ENCODE results near the gene OR6Y1.

The OR6Y1 gene, protein sequence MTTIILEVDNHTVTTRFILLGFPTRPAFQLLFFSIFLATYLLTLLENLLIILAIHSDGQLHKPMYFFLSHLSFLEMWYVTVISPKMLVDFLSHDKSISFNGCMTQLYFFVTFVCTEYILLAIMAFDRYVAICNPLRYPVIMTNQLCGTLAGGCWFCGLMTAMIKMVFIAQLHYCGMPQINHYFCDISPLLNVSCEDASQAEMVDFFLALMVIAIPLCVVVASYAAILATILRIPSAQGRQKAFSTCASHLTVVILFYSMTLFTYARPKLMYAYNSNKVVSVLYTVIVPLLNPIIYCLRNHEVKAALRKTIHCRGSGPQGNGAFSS

DNA sequence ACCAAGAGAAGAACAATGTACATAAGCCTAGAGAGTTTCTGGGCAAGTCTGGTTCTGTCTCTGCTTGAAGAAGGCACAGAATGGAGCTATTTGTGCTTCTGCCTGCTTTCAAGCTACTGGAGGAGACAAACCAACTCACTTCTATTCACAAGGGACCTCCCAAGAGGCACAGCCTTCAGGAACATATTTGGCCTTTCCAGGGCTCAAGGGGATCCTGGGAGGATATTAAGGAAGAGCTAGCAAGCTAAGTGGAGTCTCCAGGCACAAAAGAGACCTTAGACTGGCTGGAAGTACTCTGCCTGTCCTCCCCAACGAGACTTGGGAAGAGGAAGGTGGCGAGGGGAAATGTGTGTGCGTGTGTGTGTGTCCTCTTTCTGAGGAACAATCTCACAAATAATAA, at the start of gene OR6Y1:
Gene OR6Y1 (minus strand): TSS at position 54 of the 400 bp plus-strand sequence. CDS start 6,300 bp downstream, outside the sequence.
- Histone ChIP-seq H3K79me2 (ENCODE audit: control insufficient read depth, insufficient read depth, low read length, unreplicated experiment) (no peaks in the 10 kb centered on the region), H3K36me3 (ENCODE audit: insufficient read depth, low read length) (no peaks in the 10 kb centered on the region), H3K4me1 (ENCODE audit: control insufficient read depth, insufficient read depth, low read length, unreplicated experiment) (no peaks in the 10 kb centered on the region), H3K4me3 (ENCODE audit: low read depth, low read length) (no peak within 1 kb of the TSS), H3K27me3 (ENCODE audit: insufficient read depth, low read length) (peaks cover 7% of the 10 kb centered on the region; the same call in 1 of the 2 replicates), H3K27ac (ENCODE audit: low read depth, low read length) (no peak within 1 kb of the TSS), H2AFZ (ENCODE audit: low read length, unreplicated experiment) (no peak within 1 kb of the TSS)

DNA sequence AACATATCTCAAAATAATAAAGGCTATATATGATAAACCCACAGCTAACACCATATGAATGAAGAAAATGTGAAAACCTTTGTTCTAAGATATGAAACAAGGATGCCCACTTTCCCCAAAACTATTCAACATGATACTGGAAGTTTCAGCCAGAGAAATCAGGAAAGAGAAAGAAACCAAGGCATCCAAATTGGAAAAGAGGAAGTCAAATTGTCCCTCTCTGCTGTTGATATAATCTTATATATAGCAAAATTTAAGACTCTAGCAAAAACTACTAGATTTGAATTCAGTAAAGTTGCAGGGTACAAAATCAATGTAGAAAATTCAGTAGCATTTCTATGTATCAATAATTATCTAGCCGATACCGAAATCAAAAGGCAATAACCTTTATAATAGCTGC, 46.5 kb upstream of the OR6Y1 start:
- no peaks in the 10 kb centered on the region for H3K27me3 ChIP-seq (ENCODE audit: insufficient read depth, low read length)
- no peak overlapping the region for H3K4me3 ChIP-seq (ENCODE audit: low read depth, low read length)
- H2AFZ ChIP-seq (ENCODE audit: low read length, unreplicated experiment): no peak overlapping the region
- H3K36me3 ChIP-seq (ENCODE audit: insufficient read depth, low read length): no peaks in the 10 kb centered on the region
- H3K27ac ChIP-seq (ENCODE audit: low read depth, low read length): no peak overlapping the region
- H3K79me2 ChIP-seq (ENCODE audit: control insufficient read depth, insufficient read depth, low read length, unreplicated experiment): no peaks in the 10 kb centered on the region
- H3K4me1 ChIP-seq (ENCODE audit: control insufficient read depth, insufficient read depth, low read length, unreplicated experiment): no peaks in the 10 kb centered on the region

DNA sequence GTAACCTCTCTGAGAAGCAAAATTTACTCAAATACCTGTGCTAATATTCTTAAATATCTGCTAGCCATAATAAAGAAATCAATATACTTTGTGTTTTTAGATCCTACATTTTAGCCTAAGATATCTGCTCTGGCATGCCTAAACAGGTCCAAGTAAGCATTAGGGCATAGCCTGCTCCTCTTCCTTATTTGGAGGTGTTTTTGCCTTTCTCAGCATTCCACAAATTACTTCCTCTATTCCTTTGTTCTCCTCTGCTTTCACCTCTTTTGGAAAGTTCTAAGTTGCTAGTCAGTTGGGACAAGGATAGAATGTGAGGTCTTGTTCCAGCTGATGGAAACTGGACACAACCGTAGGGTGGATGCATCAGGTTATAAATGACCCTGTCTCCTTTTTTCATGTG, 32.7 kb upstream of the OR6Y1 start:
- H3K4me3 ChIP-seq (ENCODE audit: low read depth, low read length): no peak overlapping the region
- H2AFZ ChIP-seq (ENCODE audit: low read length, unreplicated experiment): no peak overlapping the region

DNA sequence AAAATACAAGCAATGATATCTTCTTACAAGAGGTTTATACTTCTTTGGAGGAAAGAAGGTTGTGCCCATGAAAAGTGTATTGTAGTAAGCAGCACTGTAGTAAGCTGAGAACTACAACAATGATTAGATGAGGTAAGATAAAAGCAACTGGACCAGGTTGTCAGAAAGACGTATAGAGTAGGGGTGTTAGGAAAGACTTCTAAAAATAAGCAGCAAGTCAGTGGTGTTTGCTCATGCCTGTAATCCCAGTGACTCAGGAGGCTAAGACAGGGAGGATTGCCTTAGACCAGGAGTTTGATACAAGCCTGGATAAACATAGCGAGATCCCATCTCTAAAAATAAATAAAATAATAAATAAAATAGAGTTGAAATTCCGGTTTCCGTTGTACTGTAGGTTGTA, 29.8 kb upstream of the OR6Y1 start:
- H3K4me3 ChIP-seq (ENCODE audit: low read depth, low read length): no peak overlapping the region
- H3K27me3 ChIP-seq (ENCODE audit: insufficient read depth, low read length): no peaks in the 10 kb centered on the region

More for the DNA sequence above, 32.7 kb upstream of the OR6Y1 start:
- H3K4me1 ChIP-seq (ENCODE audit: control insufficient read depth, insufficient read depth, low read length, unreplicated experiment): no peaks in the 10 kb centered on the region
- no peaks in the 10 kb centered on the region for H3K36me3 ChIP-seq (ENCODE audit: insufficient read depth, low read length)
- no peak overlapping the region for H3K27ac ChIP-seq (ENCODE audit: low read depth, low read length)
- H3K27me3 ChIP-seq (ENCODE audit: insufficient read depth, low read length): no peaks in the 10 kb centered on the region
- H3K79me2 ChIP-seq (ENCODE audit: control insufficient read depth, insufficient read depth, low read length, unreplicated experiment): no peaks in the 10 kb centered on the region

DNA sequence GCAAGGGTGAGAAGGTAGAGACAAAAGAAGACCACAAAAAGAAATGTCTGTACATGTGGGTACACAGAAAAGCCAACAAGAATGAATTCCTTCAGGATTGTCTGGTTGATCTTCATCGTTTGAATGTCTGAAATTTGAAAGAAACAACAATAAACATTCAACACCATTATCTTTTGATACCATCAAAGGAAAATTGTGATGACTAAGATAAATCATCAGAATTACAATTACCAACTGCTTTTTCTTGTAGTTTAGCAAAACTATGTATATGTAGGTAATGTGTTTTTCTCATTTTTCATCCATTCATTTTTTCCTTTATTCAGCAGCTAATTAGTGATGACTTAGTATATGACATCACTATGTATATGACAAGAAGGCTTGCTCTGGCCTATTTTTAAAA, 25.5 kb upstream of the OR6Y1 start, which contains the start of gene OR10X1:
Gene OR10X1 (minus strand): TSS at position 167 of the 400 bp plus-strand sequence. CDS start 0 bp downstream, at position 167.
- Histone ChIP-seq H3K36me3 (ENCODE audit: insufficient read depth, low read length) (no peaks in the 10 kb centered on the region), H3K27me3 (ENCODE audit: insufficient read depth, low read length) (no peaks in the 10 kb centered on the region), H3K4me1 (ENCODE audit: control insufficient read depth, insufficient read depth, low read length, unreplicated experiment) (no peaks in the 10 kb centered on the region), H3K79me2 (ENCODE audit: control insufficient read depth, insufficient read depth, low read length, unreplicated experiment) (no peaks in the 10 kb centered on the region), H3K4me3 (ENCODE audit: low read depth, low read length) (no peak within 1 kb of the TSS), H2AFZ (ENCODE audit: low read length, unreplicated experiment) (no peak within 1 kb of the TSS), H3K27ac (ENCODE audit: low read depth, low read length) (no peak within 1 kb of the TSS)

More for the DNA sequence above, 29.8 kb upstream of the OR6Y1 start:
- no peaks in the 10 kb centered on the region for H3K36me3 ChIP-seq (ENCODE audit: insufficient read depth, low read length)
- no peaks in the 10 kb centered on the region for H3K79me2 ChIP-seq (ENCODE audit: control insufficient read depth, insufficient read depth, low read length, unreplicated experiment)
- no peaks in the 10 kb centered on the region for H3K4me1 ChIP-seq (ENCODE audit: control insufficient read depth, insufficient read depth, low read length, unreplicated experiment)
- H2AFZ ChIP-seq (ENCODE audit: low read length, unreplicated experiment): no peak overlapping the region
- no peak overlapping the region for H3K27ac ChIP-seq (ENCODE audit: low read depth, low read length)

DNA sequence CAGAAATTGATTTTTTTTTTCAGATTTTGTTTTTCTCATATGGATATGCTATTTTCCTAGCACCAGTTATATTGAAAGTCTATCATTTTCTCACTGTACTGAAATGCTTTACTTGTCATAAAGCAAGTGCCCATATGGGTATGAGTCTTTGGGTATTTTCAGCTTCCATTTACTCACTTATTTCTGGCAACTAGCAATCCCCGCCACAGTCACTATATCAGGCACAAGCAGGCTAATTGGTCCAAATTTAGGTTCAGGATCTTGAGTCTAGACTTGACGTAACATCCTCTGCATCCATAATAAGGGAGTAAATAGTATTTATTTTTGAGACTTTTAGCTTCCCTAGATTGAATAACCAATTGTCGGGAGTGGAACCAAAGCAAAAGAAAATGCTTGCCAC, 23.4 kb upstream of the OR6Y1 start:
- H3K36me3 ChIP-seq (ENCODE audit: insufficient read depth, low read length): no peaks in the 10 kb centered on the region
- no peak overlapping the region for H3K27ac ChIP-seq (ENCODE audit: low read depth, low read length)
- H2AFZ ChIP-seq (ENCODE audit: low read length, unreplicated experiment): no peak overlapping the region
- H3K4me3 ChIP-seq (ENCODE audit: low read depth, low read length): no peak overlapping the region
- no peaks in the 10 kb centered on the region for H3K79me2 ChIP-seq (ENCODE audit: control insufficient read depth, insufficient read depth, low read length, unreplicated experiment)
- H3K4me1 ChIP-seq (ENCODE audit: control insufficient read depth, insufficient read depth, low read length, unreplicated experiment): no peaks in the 10 kb centered on the region
- H3K27me3 ChIP-seq (ENCODE audit: insufficient read depth, low read length): 0 out of 2 replicates have a peak, but pooled peaks cover 4% of the 10 kb centered on the region

DNA sequence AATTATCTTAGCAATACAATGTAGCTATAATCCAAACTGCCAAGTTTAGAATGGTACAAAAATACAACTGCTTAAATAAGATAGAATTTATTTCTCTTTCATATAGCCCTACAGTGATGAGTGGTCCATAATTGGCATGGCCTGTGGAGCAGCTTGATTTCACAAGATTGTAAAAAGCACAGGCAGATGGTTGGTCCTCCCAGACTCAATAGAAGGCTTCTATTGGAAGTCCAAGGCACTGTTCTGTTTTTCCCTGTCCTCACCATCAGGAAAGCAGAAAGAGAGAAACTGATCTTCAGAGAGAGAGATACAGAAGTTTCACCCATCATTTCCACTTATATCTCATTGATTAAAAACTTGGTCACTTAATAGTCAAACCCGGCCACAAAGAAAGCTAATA, 18.0 kb upstream of the OR6Y1 start:
- H3K4me3 ChIP-seq (ENCODE audit: low read depth, low read length): no peak overlapping the region
- 0 out of 2 replicates have a peak, but pooled peaks cover 6% of the 10 kb centered on the region for H3K27me3 ChIP-seq (ENCODE audit: insufficient read depth, low read length)
- no peak overlapping the region for H3K27ac ChIP-seq (ENCODE audit: low read depth, low read length)
- no peaks in the 10 kb centered on the region for H3K79me2 ChIP-seq (ENCODE audit: control insufficient read depth, insufficient read depth, low read length, unreplicated experiment)
- no peaks in the 10 kb centered on the region for H3K4me1 ChIP-seq (ENCODE audit: control insufficient read depth, insufficient read depth, low read length, unreplicated experiment)
- H3K36me3 ChIP-seq (ENCODE audit: insufficient read depth, low read length): no peaks in the 10 kb centered on the region
- H2AFZ ChIP-seq (ENCODE audit: low read length, unreplicated experiment): no peak overlapping the region

DNA sequence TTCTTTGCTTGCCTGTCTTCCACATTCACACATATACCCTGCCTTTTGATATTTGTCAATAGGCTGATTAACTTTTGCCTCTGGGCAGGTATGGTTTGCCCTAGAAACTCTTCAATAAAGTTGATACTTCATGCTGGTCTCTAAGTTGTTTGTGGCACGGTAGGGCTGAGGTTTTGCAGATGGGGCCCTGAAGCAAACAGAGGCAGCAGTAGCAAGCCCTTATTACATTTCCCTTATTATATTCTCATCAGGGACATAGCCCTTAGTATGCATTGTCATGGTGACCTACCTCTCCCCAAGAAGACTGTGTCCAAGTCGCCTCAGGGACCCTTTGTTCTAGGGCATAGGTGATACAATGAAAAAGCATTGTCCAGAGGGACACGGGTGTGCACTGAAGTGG, 16.3 kb upstream of the OR6Y1 start, which contains the start of gene OR6P1:
Gene OR6P1 (minus strand): TSS at position 101 of the 400 bp plus-strand sequence. CDS start 6,976 bp downstream, outside the sequence.
- Histone ChIP-seq H3K36me3 (ENCODE audit: insufficient read depth, low read length) (no peaks in the 10 kb centered on the region), H2AFZ (ENCODE audit: low read length, unreplicated experiment) (no peak within 1 kb of the TSS)

DNA sequence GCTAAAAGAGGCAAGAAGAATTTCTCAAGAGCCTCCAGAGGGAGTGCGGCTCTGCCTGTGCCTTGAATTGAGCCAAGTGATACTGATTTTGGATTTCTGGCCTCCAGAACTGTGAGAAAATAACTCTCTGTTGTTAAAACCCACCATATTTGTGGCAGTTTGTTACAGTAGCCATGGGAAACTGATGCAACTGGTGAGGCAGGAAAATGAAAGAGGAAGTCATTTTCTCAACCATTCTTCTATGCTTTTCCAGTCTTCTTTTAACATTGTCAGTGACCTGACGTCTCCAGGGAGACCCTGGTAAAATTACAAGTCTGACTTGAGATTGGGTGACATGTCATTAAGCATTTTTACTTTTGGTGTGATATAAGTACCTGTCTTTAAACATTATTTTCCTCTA, 10.4 kb upstream of the OR6Y1 start:
- Histone ChIP-seq H3K79me2 (ENCODE audit: control insufficient read depth, insufficient read depth, low read length, unreplicated experiment) (no peaks in the 10 kb centered on the region), H3K4me3 (ENCODE audit: low read depth, low read length) (no peak overlapping the region), H3K36me3 (ENCODE audit: insufficient read depth, low read length) (no peaks in the 10 kb centered on the region), H2AFZ (ENCODE audit: low read length, unreplicated experiment) (no peak overlapping the region), H3K27ac (ENCODE audit: low read depth, low read length) (no peak overlapping the region), H3K27me3 (ENCODE audit: insufficient read depth, low read length) (no peaks in the 10 kb centered on the region), H3K4me1 (ENCODE audit: control insufficient read depth, insufficient read depth, low read length, unreplicated experiment) (no peaks in the 10 kb centered on the region)

More for the DNA sequence above, 16.3 kb upstream of the OR6Y1 start, which contains the start of gene OR6P1:
- Histone ChIP-seq H3K27me3 (ENCODE audit: insufficient read depth, low read length) (0 out of 2 replicates have a peak, but pooled peaks cover 6% of the 10 kb centered on the region), H3K79me2 (ENCODE audit: control insufficient read depth, insufficient read depth, low read length, unreplicated experiment) (no peaks in the 10 kb centered on the region), H3K27ac (ENCODE audit: low read depth, low read length) (no peak within 1 kb of the TSS), H3K4me3 (ENCODE audit: low read depth, low read length) (no peak within 1 kb of the TSS), H3K4me1 (ENCODE audit: control insufficient read depth, insufficient read depth, low read length, unreplicated experiment) (no peaks in the 10 kb centered on the region)

DNA sequence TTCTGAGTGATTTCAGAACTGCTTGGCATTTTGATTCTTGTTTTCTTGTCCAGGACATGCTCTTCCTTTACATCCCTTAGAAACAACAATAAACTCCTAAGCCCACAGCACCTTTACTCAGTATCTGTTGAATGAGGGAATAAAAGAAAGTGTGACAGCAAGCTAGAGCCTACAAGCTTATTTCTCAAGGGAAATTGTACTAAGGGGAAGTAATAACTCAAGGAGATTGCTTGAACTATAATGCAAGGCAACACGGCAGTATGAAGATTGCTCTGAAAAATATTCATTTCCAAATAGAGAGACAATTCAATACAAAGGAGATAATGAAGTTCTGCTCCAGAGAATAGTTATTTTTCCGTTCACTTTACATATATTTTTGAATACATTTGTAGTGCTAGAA, 9.6 kb upstream of the OR6Y1 start:
- H3K27ac ChIP-seq (ENCODE audit: low read depth, low read length): no peak overlapping the region

DNA sequence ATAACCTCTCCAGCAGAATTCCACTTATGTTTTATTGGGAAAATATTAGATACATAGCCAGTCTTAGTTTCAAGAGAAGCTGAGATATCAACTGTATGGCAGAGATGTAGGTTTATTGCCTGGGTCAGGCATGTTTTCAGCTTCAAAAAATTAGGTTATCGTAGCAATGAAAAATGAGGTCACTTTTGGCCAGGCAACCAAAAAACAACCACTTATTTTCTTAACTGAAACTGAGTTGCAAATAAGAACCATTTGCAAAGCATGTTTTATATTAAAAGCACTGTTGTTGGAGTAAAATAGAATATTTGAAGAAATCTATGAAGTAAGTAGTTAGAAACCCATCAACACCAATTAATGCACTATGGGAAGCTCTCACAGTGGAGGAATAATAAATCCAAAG, 5.5 kb upstream of the OR6Y1 start:
- H2AFZ ChIP-seq (ENCODE audit: low read length, unreplicated experiment): no peak overlapping the region
- H3K4me1 ChIP-seq (ENCODE audit: control insufficient read depth, insufficient read depth, low read length, unreplicated experiment): no peaks in the 10 kb centered on the region
- H3K36me3 ChIP-seq (ENCODE audit: insufficient read depth, low read length): no peaks in the 10 kb centered on the region
- no peak overlapping the region for H3K27ac ChIP-seq (ENCODE audit: low read depth, low read length)
- no peaks in the 10 kb centered on the region for H3K27me3 ChIP-seq (ENCODE audit: insufficient read depth, low read length)
- no peak overlapping the region for H3K4me3 ChIP-seq (ENCODE audit: low read depth, low read length)
- no peaks in the 10 kb centered on the region for H3K79me2 ChIP-seq (ENCODE audit: control insufficient read depth, insufficient read depth, low read length, unreplicated experiment)

More for the DNA sequence above, 9.6 kb upstream of the OR6Y1 start:
- no peak overlapping the region for H2AFZ ChIP-seq (ENCODE audit: low read length, unreplicated experiment)
- no peaks in the 10 kb centered on the region for H3K27me3 ChIP-seq (ENCODE audit: insufficient read depth, low read length)
- H3K4me1 ChIP-seq (ENCODE audit: control insufficient read depth, insufficient read depth, low read length, unreplicated experiment): no peaks in the 10 kb centered on the region
- H3K36me3 ChIP-seq (ENCODE audit: insufficient read depth, low read length): no peaks in the 10 kb centered on the region
- H3K4me3 ChIP-seq (ENCODE audit: low read depth, low read length): no peak overlapping the region
- no peaks in the 10 kb centered on the region for H3K79me2 ChIP-seq (ENCODE audit: control insufficient read depth, insufficient read depth, low read length, unreplicated experiment)

All from ACC112 (cell line).